ENCODE results near the gene ZNF630.
"Not testable (repeated sequence)": the region's sequence is repeated elsewhere in the genome, so short reads cannot be mapped to it uniquely, and the experiment has no call there.

DNA sequence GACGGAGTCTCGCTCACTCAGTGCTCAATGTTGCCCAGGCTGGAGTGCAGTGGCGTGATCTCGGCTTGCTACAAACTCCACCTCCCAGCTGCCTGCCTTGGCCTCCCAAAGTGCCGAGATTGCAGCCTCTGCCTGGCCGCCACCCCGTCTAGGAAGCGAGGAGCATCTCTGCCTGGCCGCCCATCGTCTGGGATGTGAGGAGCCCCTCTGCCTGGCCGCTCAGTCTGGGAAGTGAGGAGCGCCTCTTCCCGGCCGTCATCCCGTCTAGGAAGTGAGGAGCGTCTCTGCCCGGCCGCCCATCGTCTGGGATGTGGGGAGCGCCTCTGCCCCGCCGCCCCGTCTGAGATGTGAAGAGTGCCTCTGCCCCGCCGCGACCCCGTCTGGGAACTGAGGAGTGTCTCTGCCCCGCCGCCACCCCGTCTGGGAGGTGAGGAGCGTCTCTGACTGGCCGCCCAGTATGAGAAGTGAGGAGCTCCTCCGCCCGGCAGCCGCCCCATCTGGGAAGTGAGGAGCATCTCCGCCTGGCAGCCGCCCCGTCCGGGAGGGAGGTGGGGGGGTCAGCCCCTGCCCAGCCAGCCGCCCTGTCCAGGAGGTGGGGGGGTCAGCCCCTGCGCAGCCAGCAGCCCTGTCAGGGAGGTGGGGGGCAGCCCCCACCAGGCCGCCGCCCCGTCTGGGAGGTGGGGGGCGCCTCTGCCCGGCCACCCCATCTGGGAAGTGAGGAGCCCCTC, 54.7 kb downstream of the ZNF630 start:
- not testable (repeated sequence) for TF ChIP-seq POLR2A, MYC (IDR thresholded peaks at IDR 0.05; ENCODE audit: low read depth, low read length)

Measured in endothelial cell of umbilical vein (primary cell).